ENCODE results near the gene SCYGR5. TPM values are rescaled to one million over a fixed set of nuclear protein-coding genes. Genes with fewer than 3 reads are reported as not detected.

The SCYGR5 gene
- total RNA-seq, 1 experiment from 2014 or later = not detected

DNA sequence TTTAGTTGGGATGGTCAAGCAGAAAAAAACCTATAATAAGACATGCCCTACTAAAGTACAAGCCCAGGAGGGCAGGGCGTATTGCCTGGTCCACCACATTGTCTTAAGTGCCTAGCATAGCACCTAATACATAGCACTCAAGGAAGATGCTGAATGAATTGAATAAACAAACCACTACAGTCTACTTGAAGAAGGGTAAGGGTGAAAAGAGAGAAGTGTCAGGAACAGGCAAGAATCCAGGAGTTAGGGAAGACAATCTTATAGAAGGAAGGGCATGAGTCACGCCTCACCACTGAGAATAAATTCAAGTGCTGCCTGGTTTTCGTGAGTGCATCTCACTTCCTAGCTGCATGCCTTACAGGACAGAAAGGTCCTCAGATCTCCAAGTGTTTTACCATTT, 37.4 kb downstream of the SCYGR5 start:
- no peak overlapping the region for H2AFZ ChIP-seq (ENCODE audit: low read depth, low read length, poor library complexity, severe bottlenecking)
- intact Hi-C loops (cut with micrococcal nuclease) = no loop called here
- ATAC-seq = no peak

More for the DNA sequence above, 37.4 kb downstream of the SCYGR5 start:
- no peaks in the 10 kb centered on the region for H3K4me1 ChIP-seq (ENCODE audit: control insufficient read depth in 1 of 2, insufficient read depth in 2 of 2, low read length in 2 of 2)
- H4K20me1 ChIP-seq (ENCODE audit: insufficient read depth) = no peaks in the 10 kb centered on the region
- TF ChIP-seq ELF1 (IDR thresholded peaks at IDR 0.05; ENCODE audit: borderline replicate concordance, low read depth) = no peak
- TF ChIP-seq EGR1 (IDR thresholded peaks at IDR 0.05; ENCODE audit: low read depth) = no peak
- no peak for TF ChIP-seq SIN3A (IDR thresholded peaks at IDR 0.05; ENCODE audit: low read depth)
- TF ChIP-seq TCF7L2 (IDR thresholded peaks at IDR 0.05; ENCODE audit: borderline replicate concordance, extremely low read depth, insufficient read depth, insufficient read length) = no peak
- TF ChIP-seq, protein P1, sequence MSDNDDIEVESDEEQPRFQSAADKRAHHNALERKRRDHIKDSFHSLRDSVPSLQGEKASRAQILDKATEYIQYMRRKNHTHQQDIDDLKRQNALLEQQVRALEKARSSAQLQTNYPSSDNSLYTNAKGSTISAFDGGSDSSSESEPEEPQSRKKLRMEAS (IDR thresholded peaks at IDR 0.05) = no peak
- no peak for TF ChIP-seq POLR2AphosphoS5 (IDR thresholded peaks at IDR 0.05; ENCODE audit: low read depth, low read length)
- TF ChIP-seq, protein P2, sequence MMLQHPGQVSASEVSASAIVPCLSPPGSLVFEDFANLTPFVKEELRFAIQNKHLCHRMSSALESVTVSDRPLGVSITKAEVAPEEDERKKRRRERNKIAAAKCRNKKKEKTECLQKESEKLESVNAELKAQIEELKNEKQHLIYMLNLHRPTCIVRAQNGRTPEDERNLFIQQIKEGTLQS (IDR thresholded peaks at IDR 0.05) = no peak
- no peak for TF ChIP-seq ZNF274 (IDR thresholded peaks at IDR 0.05; ENCODE audit: low read depth, low read length)
- TF ChIP-seq, protein P3, sequence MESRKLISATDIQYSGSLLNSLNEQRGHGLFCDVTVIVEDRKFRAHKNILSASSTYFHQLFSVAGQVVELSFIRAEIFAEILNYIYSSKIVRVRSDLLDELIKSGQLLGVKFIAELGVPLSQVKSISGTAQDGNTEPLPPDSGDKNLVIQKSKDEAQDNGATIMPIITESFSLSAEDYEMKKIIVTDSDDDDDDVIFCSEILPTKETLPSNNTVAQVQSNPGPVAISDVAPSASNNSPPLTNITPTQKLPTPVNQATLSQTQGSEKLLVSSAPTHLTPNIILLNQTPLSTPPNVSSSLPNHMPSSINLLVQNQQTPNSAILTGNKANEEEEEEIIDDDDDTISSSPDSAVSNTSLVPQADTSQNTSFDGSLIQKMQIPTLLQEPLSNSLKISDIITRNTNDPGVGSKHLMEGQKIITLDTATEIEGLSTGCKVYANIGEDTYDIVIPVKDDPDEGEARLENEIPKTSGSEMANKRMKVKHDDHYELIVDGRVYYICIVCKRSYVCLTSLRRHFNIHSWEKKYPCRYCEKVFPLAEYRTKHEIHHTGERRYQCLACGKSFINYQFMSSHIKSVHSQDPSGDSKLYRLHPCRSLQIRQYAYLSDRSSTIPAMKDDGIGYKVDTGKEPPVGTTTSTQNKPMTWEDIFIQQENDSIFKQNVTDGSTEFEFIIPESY (IDR thresholded peaks at IDR 0.05; ENCODE audit: extremely low read depth, insufficient replicate concordance, low read length) = no peak
- no peak for TF ChIP-seq JUND (IDR thresholded peaks at IDR 0.05)
- TF ChIP-seq YY1 (IDR thresholded peaks at IDR 0.05; ENCODE audit: extremely low read depth, insufficient replicate concordance, low read depth, low read length) = no peak
- TF ChIP-seq CEBPB (IDR thresholded peaks at IDR 0.05; ENCODE audit: low read depth) = no peak
- TF ChIP-seq, protein P4, sequence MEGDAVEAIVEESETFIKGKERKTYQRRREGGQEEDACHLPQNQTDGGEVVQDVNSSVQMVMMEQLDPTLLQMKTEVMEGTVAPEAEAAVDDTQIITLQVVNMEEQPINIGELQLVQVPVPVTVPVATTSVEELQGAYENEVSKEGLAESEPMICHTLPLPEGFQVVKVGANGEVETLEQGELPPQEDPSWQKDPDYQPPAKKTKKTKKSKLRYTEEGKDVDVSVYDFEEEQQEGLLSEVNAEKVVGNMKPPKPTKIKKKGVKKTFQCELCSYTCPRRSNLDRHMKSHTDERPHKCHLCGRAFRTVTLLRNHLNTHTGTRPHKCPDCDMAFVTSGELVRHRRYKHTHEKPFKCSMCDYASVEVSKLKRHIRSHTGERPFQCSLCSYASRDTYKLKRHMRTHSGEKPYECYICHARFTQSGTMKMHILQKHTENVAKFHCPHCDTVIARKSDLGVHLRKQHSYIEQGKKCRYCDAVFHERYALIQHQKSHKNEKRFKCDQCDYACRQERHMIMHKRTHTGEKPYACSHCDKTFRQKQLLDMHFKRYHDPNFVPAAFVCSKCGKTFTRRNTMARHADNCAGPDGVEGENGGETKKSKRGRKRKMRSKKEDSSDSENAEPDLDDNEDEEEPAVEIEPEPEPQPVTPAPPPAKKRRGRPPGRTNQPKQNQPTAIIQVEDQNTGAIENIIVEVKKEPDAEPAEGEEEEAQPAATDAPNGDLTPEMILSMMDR (IDR thresholded peaks at IDR 0.05 in 2 of 3, conservative IDR thresholded peaks at IDR 0.05 in 1 of 3; ENCODE audit: borderline replicate concordance in 1 of 3, insufficient read depth in 1 of 3, low read depth in 2 of 3, low read length in 2 of 3) = no peak
- no peak for TF ChIP-seq FOSL1 (IDR thresholded peaks at IDR 0.05; ENCODE audit: low read depth)
- TF ChIP-seq ZFX (IDR thresholded peaks at IDR 0.05) = no peak
- TF ChIP-seq SP1 (IDR thresholded peaks at IDR 0.05; ENCODE audit: low read depth) = no peak
- no peak overlapping the region for H3K27ac ChIP-seq (ENCODE audit: low read depth, low read length)
- BruUV-seq (replicated peaks) = no TSS peak
- H3K36me3 ChIP-seq (ENCODE audit: control insufficient read depth in 1 of 2, insufficient read depth in 2 of 2, low read length in 2 of 2) = no peaks in the 10 kb centered on the region
- no peaks in the 10 kb centered on the region for H3K9me3 ChIP-seq (ENCODE audit: control insufficient read depth in 1 of 2, insufficient read depth in 1 of 2, low read depth in 1 of 2, low read length in 2 of 2)
- ChIA-PET POLR2A (no interaction called here), CTCF (no interaction called here), RAD21 (ENCODE audit: low non-redundant PET in 1 of 2, low total read pairs in 2 of 2, uncharacterized antibody in 2 of 2, unreplicated experiment in 2 of 2) (no interaction called here)
- no peaks in the 10 kb centered on the region for H3K9me2 ChIP-seq (ENCODE audit: insufficient read depth)
- H3K4me3 ChIP-seq (replicated peaks in 1 of 2; ENCODE audit: low read depth in 1 of 2, low read length in 2 of 2) = no peak overlapping the region
- H3K4me2 ChIP-seq (ENCODE audit: low read length) = no peak overlapping the region
- no peak overlapping the region for H3K9ac ChIP-seq (ENCODE audit: low read length)
- no peaks in the 10 kb centered on the region for H3K79me2 ChIP-seq (ENCODE audit: insufficient read depth, low read length)
- no peak for DNase-seq (ENCODE audit: low read depth, low spot score)
- no peaks in the 10 kb centered on the region for H3K27me3 ChIP-seq (ENCODE audit: insufficient read depth, low read length)

Measured in HCT116 (cell line).